HG03457 (cell line): ENCODE measurements around the gene ZNHIT2.

ENCODE experiments used
- ATAC-seq: cut with Tn5 transposase; IDR thresholded peaks from one replicate; pipeline ENCODE4 v1.9.1; 2021; ENCODE audit warnings: moderate number of reproducible peaks; ENCODE audit not compliant: unreplicated experiment

The ZNHIT2 gene

GRCh38 chr11:65078151-65078550 lies 39.4 kb downstream of the ZNHIT2 start:
- ATAC-seq = no peak

- ATAC-seq = no peak
Observed at GRCh38 chr11:65077451-65077850, 40.0 kb downstream of the ZNHIT2 start.

GRCh38 chr11:65072631-65072966 lies 44.9 kb downstream of the ZNHIT2 start:
- no peak for ATAC-seq

- no peak for ATAC-seq
Observed at GRCh38 chr11:65071907-65072630, 45.4 kb downstream of the ZNHIT2 start.

GRCh38 chr11:65069217-65069616 lies 48.3 kb downstream of the ZNHIT2 start:
- no peak for ATAC-seq

- no peak for ATAC-seq
Observed at GRCh38 chr11:65067446-65067845, 50.1 kb downstream of the ZNHIT2 start.

- no peak for ATAC-seq
Observed at GRCh38 chr11:65066805-65067291, 50.7 kb downstream of the ZNHIT2 start.
